Measurements from ENCODE around the gene CACNA1C. TPM values are rescaled to one million over a fixed set of nuclear protein-coding genes. Genes with fewer than 3 reads are reported as not detected.

Gene CACNA1C
- total and polyA plus RNA-seq, 2 donors (not counting 1 experiment from before 2014, with no cell fraction given) = 0.01 to 0.02 TPM

- CTCF ChIA-PET = interaction anchor here (1.4 kb wide), 1 partner anchor 9 kb away, joined by 4 read pairs; no protein-coding TSS in a partner anchor
- intact Hi-C loops (cut with micrococcal nuclease) = no loop called here
- no peaks in the 10 kb centered on the region for H3K27me3 ChIP-seq (replicated peaks in 1 of 4; ENCODE audit: control extremely low read depth in 1 of 4, control insufficient read depth in 3 of 4, insufficient read depth in 4 of 4, low read length in 3 of 4)
Measured at GRCh38 chr12:2383325-2384028, 330.7 kb downstream of the CACNA1C start.

More at GRCh38 chr12:2383325-2384028, 330.7 kb downstream of the CACNA1C start:
- POLR2A ChIA-PET = no interaction called here
- Histone ChIP-seq H2AFZ (ENCODE audit: insufficient read depth, low read depth, low read length, poor library complexity, severe bottlenecking) (no peak overlapping the region), H3K9ac (ENCODE audit: low read length) (no peak overlapping the region), H3K4me2 (replicated peaks; ENCODE audit: low read depth, low read length, poor library complexity, severe bottlenecking) (no peak overlapping the region), H3K27ac (ENCODE audit: low read length in 2 of 2) (no peak overlapping the region), H3K9me3 (ENCODE audit: control extremely low read depth in 1 of 3, control insufficient read depth in 2 of 3, insufficient read depth in 1 of 3, low read length in 2 of 3) (no peaks in the 10 kb centered on the region), H4K20me1 (ENCODE audit: control insufficient read depth, insufficient read depth, low read length, poor library complexity, severe bottlenecking) (no peaks in the 10 kb centered on the region), H3K4me3 (ENCODE audit: control extremely low read depth in 1 of 5, extremely low read depth in 1 of 5, insufficient read depth in 1 of 5, low read depth in 2 of 5, low read length in 4 of 5) (no peak overlapping the region), H3K79me2 (ENCODE audit: control insufficient read depth, insufficient read depth, low read length) (no peaks in the 10 kb centered on the region), H3K36me3 (replicated peaks in 1 of 2; ENCODE audit: control extremely low read depth in 1 of 2, control insufficient read depth in 1 of 2, extremely low read depth in 1 of 2, insufficient read depth in 2 of 2, low read length in 1 of 2) (no peaks in the 10 kb centered on the region), H3K4me1 (ENCODE audit: control insufficient read depth in 2 of 2, insufficient read depth in 2 of 2, low read length in 2 of 2) (no peaks in the 10 kb centered on the region)
- H3K4me1 Mint-ChIP-seq = peaks cover 3% of the 10 kb centered on the region
- H3K9me3 Mint-ChIP-seq (ENCODE audit: insufficient read depth) = no peaks in the 10 kb centered on the region
- peaks cover 3% of the 10 kb centered on the region for H3K27me3 Mint-ChIP-seq
- 92% methylated on average over 7 of the region's 10 CpGs for WGBS (ENCODE audit: insufficient coverage)
- no peak overlapping the region for H3K27ac Mint-ChIP-seq
- ATAC-seq (ENCODE audit: low read depth) (no peak), DNase-seq (no peak)
- TF ChIP-seq CTCF (IDR thresholded peaks at IDR 0.05) = no peak
- no peak for TF ChIP-seq EZH2 (IDR thresholded peaks at IDR 0.05; ENCODE audit: borderline replicate concordance, insufficient read depth, low read depth, low read length, poor library complexity, severe bottlenecking)
- H3K4me3 Mint-ChIP-seq = no peak overlapping the region

Measured in B cell (primary cell).